Panc1 (cell line): ENCODE results near the gene OR2F2. TPM values are rescaled to one million over a fixed set of nuclear protein-coding genes. Genes with fewer than 3 reads are reported as not detected.

Experiments
- ATAC-seq: fragments of 200-7000 bp; cut with Tn5 transposase; 2 replicates; pipeline ENCODE4 v1.9.1; 2020; ENCODE audit warnings: mild to moderate bottlenecking, moderate library complexity
- BruUV-seq: library from RNA; stranded (reverse); fragments of 400-500 nt; replicated peaks from 2 replicates; lab custom pipeline; 2021; lab: Mats Ljungman, UMichigan
- CTCF ChIA-PET: fragments of 300-600 bp; sonication (Branson Sonifier 250); formaldehyde crosslinking; loops from one replicate; lab custom pipeline; 2022; ENCODE audit warnings: antibody characterized with exemption; lab: Charles Lee
- POLR2A ChIA-PET: fragments of 300-600 bp; sonication (Branson Sonifier 250); formaldehyde crosslinking; loops from one replicate; lab custom pipeline; 2022; ENCODE audit warnings: antibody characterized with exemption; lab: Charles Lee
- DNase-seq: peaks from one replicate; pipeline ENCODE4 v3.0.0-alpha.2; 2010; ENCODE audit warnings: low read depth, low spot score
- H3K27ac ChIP-seq: 2 replicates; pipeline ENCODE4 v1.5.1; 2011; ENCODE audit warnings: mild to moderate bottlenecking, low read length, inconsistent platforms
- H3K27me3 ChIP-seq: fragments of 200-500 bp; sonication (Bioruptor generic); 2 replicates; pipeline ENCODE4 v1.6.0; 2014; ENCODE audit warnings: low read length, inconsistent platforms; ENCODE audit not compliant: control insufficient read depth, insufficient read depth
- H3K36me3 ChIP-seq: fragments of 200-500 bp; sonication (Bioruptor generic); 2 replicates; pipeline ENCODE4 v1.5.1; 2014; ENCODE audit warnings: inconsistent platforms, mild to moderate bottlenecking, low read length, moderate library complexity; ENCODE audit not compliant: control insufficient read depth, insufficient read depth
- H3K4me1 ChIP-seq: 2 replicates; pipeline ENCODE4 v1.5.1; 2011; ENCODE audit warnings: inconsistent platforms, mild to moderate bottlenecking, low read length, moderate library complexity; ENCODE audit not compliant: control insufficient read depth, insufficient read depth
- H3K4me3 ChIP-seq, 2 experiments: 2 replicates each; pipeline ENCODE4 v1.5.1; 2011 to 2012; ENCODE audit warnings: low read depth in 2 of 2, low read length in 2 of 2, mild to moderate bottlenecking in 2 of 2, inconsistent platforms in 1 of 2, moderate library complexity in 1 of 2
- H3K9me3 ChIP-seq: fragments of 200-500 bp; sonication (Bioruptor generic); 2 replicates; pipeline ENCODE4 v1.5.1; 2014; ENCODE audit warnings: low read depth, mild to moderate bottlenecking, inconsistent platforms, low read length, moderate library complexity; ENCODE audit not compliant: control insufficient read depth, insufficient read depth
- POLR2AphosphoS5 ChIP-seq: IDR thresholded peaks from 2 replicates; pipeline ENCODE4 v1.6.1; 2012; ENCODE audit warnings: mild to moderate bottlenecking, low read depth, low read length, moderate library complexity
- SIN3A ChIP-seq: IDR thresholded peaks from 2 replicates; pipeline ENCODE4 v1.6.1; 2012; ENCODE audit warnings: low read depth, mild to moderate bottlenecking, low read length, moderate library complexity, borderline replicate concordance; ENCODE audit not compliant: insufficient read depth
- TCF7L2 ChIP-seq: IDR thresholded peaks from 2 replicates; pipeline ENCODE4 v1.6.1; 2011; ENCODE audit warnings: mild to moderate bottlenecking, low read depth, low read length, inconsistent platforms
- in situ Hi-C: cut with HindIII; loops from 2 replicates; pipeline ENCODE4 v1.10.0; 2016; ENCODE audit warnings: low sequenced_read_pairs, low pct_unique_long_range_greater_than_20kb
- intact Hi-C: fragments of 100-400 bp; cut with micrococcal nuclease; formaldehyde crosslinking; loops from one replicate; pipeline ENCODE4 v1.10.0; 2022; ENCODE audit not compliant: unreplicated experiment
- total RNA-seq: library from RNA; stranded (reverse); gene quantifications from one replicate; pipeline ENCODE4 v1.2.1, GENCODE V29; 2021; ENCODE audit not compliant: unreplicated experiment
- TF ChIP-seq, protein P1 (sequence below), 2 experiments: IDR thresholded peaks; 2 replicates each; pipeline ENCODE4 v1.6.1; 2011 to 2012; ENCODE audit warnings: low read depth in 2 of 2, control low read depth in 1 of 2, low read length in 1 of 2, mild to moderate bottlenecking in 1 of 2, moderate library complexity in 1 of 2; ENCODE audit not compliant: insufficient read depth in 1 of 2
- TF ChIP-seq, protein P2 (sequence below): fragments of 450-650 bp; IDR thresholded peaks from 2 replicates; pipeline ENCODE4 v1.5.1; 2017; ENCODE audit warnings: mild to moderate bottlenecking

The OR2F2 gene
- total RNA-seq, 1 experiment from 2014 or later = not detected

- no peaks in the 10 kb centered on the region for H3K4me1 ChIP-seq
- H3K27ac ChIP-seq = no peak overlapping the region
- ChIA-PET CTCF (no interaction called here), POLR2A (no interaction called here)
- ATAC-seq = no peak
- no peaks in the 10 kb centered on the region for H3K27me3 ChIP-seq
- intact Hi-C loops (no loop called here), in situ Hi-C loops (no loop called here)
- DNase-seq = no peak
- TF ChIP-seq, protein P1, sequence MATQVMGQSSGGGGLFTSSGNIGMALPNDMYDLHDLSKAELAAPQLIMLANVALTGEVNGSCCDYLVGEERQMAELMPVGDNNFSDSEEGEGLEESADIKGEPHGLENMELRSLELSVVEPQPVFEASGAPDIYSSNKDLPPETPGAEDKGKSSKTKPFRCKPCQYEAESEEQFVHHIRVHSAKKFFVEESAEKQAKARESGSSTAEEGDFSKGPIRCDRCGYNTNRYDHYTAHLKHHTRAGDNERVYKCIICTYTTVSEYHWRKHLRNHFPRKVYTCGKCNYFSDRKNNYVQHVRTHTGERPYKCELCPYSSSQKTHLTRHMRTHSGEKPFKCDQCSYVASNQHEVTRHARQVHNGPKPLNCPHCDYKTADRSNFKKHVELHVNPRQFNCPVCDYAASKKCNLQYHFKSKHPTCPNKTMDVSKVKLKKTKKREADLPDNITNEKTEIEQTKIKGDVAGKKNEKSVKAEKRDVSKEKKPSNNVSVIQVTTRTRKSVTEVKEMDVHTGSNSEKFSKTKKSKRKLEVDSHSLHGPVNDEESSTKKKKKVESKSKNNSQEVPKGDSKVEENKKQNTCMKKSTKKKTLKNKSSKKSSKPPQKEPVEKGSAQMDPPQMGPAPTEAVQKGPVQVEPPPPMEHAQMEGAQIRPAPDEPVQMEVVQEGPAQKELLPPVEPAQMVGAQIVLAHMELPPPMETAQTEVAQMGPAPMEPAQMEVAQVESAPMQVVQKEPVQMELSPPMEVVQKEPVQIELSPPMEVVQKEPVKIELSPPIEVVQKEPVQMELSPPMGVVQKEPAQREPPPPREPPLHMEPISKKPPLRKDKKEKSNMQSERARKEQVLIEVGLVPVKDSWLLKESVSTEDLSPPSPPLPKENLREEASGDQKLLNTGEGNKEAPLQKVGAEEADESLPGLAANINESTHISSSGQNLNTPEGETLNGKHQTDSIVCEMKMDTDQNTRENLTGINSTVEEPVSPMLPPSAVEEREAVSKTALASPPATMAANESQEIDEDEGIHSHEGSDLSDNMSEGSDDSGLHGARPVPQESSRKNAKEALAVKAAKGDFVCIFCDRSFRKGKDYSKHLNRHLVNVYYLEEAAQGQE (IDR thresholded peaks at IDR 0.05; ENCODE audit: insufficient read depth in 1 of 2, low read depth in 2 of 2, low read length in 1 of 2) = no peak
- TF ChIP-seq, protein P2, sequence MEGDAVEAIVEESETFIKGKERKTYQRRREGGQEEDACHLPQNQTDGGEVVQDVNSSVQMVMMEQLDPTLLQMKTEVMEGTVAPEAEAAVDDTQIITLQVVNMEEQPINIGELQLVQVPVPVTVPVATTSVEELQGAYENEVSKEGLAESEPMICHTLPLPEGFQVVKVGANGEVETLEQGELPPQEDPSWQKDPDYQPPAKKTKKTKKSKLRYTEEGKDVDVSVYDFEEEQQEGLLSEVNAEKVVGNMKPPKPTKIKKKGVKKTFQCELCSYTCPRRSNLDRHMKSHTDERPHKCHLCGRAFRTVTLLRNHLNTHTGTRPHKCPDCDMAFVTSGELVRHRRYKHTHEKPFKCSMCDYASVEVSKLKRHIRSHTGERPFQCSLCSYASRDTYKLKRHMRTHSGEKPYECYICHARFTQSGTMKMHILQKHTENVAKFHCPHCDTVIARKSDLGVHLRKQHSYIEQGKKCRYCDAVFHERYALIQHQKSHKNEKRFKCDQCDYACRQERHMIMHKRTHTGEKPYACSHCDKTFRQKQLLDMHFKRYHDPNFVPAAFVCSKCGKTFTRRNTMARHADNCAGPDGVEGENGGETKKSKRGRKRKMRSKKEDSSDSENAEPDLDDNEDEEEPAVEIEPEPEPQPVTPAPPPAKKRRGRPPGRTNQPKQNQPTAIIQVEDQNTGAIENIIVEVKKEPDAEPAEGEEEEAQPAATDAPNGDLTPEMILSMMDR = no peak
- TF ChIP-seq TCF7L2 = no peak
- TF ChIP-seq POLR2AphosphoS5 = no peak
- TF ChIP-seq SIN3A = no peak
- H3K4me3 ChIP-seq = no peak overlapping the region
- H3K9me3 ChIP-seq = no peaks in the 10 kb centered on the region
- H3K36me3 ChIP-seq = no peaks in the 10 kb centered on the region
- no TSS peak for BruUV-seq
These were observed 5.7 kb upstream of the OR2F2 start for GRCh38 chr7:143929224-143929920.

DNA sequence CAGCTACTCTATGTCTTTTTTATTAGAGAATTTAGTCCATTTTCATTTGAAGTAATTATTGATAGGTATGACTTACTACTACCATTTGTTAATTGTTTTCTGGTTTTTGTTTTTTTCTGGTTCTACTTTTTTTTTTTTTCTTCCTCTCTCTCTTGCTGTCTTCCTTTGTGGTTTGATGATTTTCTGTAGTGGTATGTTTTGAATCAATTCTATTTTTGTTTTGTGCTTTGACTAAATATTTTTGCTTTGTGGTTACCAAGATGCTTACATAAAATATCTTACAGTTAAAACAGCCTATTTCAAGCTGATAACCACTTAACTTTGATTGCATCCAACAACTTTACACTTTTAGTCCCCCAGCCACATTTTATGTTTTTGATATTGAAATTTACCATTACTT, 3.3 kb upstream of the OR2F2 start:
- intact Hi-C loops = no loop called here
- Histone ChIP-seq H3K4me3 (no peak overlapping the region), H3K4me1 (no peaks in the 10 kb centered on the region), H3K36me3 (no peaks in the 10 kb centered on the region), H3K9me3 (no peaks in the 10 kb centered on the region), H3K27me3 (no peaks in the 10 kb centered on the region), H3K27ac (no peak overlapping the region)
- in situ Hi-C loops = no loop called here
- CTCF ChIA-PET = no interaction called here
- no peak for ATAC-seq
- POLR2A ChIA-PET = no interaction called here
- no peak for TF ChIP-seq POLR2AphosphoS5
- TF ChIP-seq, protein P2 = no peak
- TF ChIP-seq TCF7L2 = no peak
- TF ChIP-seq, protein P1 (IDR thresholded peaks at IDR 0.05; ENCODE audit: insufficient read depth in 1 of 2, low read depth in 2 of 2, low read length in 1 of 2) = no peak
- TF ChIP-seq SIN3A = no peak
- BruUV-seq = no TSS peak
- no peak for DNase-seq
